ENCODE measurements around the gene EID2B. TPM values are rescaled to one million over a fixed set of nuclear protein-coding genes. Genes with fewer than 3 reads are reported as not detected.

EID2B gene
- total and polyA plus RNA-seq, 2 experiments from 2014 or later = 2.2 to 3.7 TPM

DNA sequence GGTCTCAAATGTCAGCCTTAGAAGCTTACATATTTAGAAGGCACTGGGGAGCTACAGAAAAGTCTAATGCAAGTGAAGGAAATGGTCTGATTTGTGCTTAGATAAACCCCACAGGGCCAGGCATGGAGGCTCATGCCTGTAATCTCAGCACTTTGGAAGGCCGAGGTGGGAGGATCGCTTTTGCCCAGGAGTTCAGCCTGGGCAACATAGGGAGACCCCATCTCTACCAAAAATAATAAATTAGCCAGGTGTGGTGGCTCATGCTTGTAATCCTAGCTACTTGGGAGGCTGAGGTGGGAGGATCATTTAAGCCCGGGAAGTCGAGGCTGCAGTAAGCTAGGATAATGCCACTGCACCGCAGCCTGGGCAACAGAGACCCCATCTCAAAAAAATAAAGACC, 36.6 kb downstream of the EID2B start:
- Histone ChIP-seq H2AFZ (no peak overlapping the region), H4K20me1 (ENCODE audit: insufficient read depth, poor library complexity, severe bottlenecking) (no peaks in the 10 kb centered on the region), H3K9me2 (replicated peaks; ENCODE audit: insufficient read depth) (no peaks in the 10 kb centered on the region), H3K4me1 (ENCODE audit: insufficient read depth) (peaks cover 12% of the 10 kb centered on the region), H3K4me2 (no peak overlapping the region), H3K9me3 (ENCODE audit: low read depth) (no peaks in the 10 kb centered on the region), H3K36me3 (replicated peaks; ENCODE audit: insufficient read depth, low read depth) (no peaks in the 10 kb centered on the region), H3K27ac (no peak overlapping the region), H3K79me2 (no peaks in the 10 kb centered on the region), H3K4me3 (no peak overlapping the region), H3K27me3 (peaks cover 48% of the 10 kb centered on the region)
- 94% methylated on average over 5 of the region's 5 CpGs for WGBS (ENCODE audit: low lambda C conversion rate, missing lambda C conversion rate)
- DNase-seq (ENCODE audit: low spot score) = no peak
- TF ChIP-seq, protein P1, sequence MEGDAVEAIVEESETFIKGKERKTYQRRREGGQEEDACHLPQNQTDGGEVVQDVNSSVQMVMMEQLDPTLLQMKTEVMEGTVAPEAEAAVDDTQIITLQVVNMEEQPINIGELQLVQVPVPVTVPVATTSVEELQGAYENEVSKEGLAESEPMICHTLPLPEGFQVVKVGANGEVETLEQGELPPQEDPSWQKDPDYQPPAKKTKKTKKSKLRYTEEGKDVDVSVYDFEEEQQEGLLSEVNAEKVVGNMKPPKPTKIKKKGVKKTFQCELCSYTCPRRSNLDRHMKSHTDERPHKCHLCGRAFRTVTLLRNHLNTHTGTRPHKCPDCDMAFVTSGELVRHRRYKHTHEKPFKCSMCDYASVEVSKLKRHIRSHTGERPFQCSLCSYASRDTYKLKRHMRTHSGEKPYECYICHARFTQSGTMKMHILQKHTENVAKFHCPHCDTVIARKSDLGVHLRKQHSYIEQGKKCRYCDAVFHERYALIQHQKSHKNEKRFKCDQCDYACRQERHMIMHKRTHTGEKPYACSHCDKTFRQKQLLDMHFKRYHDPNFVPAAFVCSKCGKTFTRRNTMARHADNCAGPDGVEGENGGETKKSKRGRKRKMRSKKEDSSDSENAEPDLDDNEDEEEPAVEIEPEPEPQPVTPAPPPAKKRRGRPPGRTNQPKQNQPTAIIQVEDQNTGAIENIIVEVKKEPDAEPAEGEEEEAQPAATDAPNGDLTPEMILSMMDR (IDR thresholded peaks at IDR 0.05; ENCODE audit: poor library complexity) = no peak
- TF ChIP-seq EZH2 (IDR thresholded peaks at IDR 0.05; ENCODE audit: borderline replicate concordance) (no peak), EZH2phosphoT487 (IDR thresholded peaks at IDR 0.05; ENCODE audit: low read depth, severe bottlenecking, unreplicated experiment) (no peak)

DNA sequence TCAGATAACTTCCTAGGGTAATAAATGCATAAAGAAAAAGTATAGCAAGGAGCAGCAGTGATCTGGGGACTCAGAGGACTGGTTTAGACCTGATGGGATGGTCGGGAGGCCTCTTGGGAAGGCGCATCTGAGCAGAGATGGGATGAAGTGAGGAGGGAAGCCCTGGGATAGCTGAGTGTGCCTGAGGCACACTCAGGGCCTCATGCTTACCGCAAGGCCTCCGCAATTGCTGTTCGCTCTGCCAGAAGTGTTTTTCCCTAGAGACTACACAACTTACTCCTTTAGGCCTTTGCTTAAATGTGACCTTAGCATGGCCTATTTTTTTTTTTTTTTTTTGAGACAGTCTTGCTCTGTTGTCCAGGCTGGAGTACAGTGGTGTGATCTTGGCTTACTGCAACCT, 38.0 kb downstream of the EID2B start:
- WGBS (ENCODE audit: low lambda C conversion rate, missing lambda C conversion rate) = 89% methylated on average over 5 of the region's 5 CpGs
- H3K79me2 ChIP-seq = no peaks in the 10 kb centered on the region
- DNase-seq (ENCODE audit: low spot score) = no peak
- no peak overlapping the region for H2AFZ ChIP-seq
- peaks cover 12% of the 10 kb centered on the region for H3K4me1 ChIP-seq (ENCODE audit: insufficient read depth)
- H3K9me3 ChIP-seq (ENCODE audit: low read depth) = no peaks in the 10 kb centered on the region
- H3K27me3 ChIP-seq = peaks cover 36% of the 10 kb centered on the region
- H3K36me3 ChIP-seq (replicated peaks; ENCODE audit: insufficient read depth, low read depth) = no peaks in the 10 kb centered on the region
- H3K9me2 ChIP-seq (replicated peaks; ENCODE audit: insufficient read depth) = no peaks in the 10 kb centered on the region
- no peak overlapping the region for H3K27ac ChIP-seq
- TF ChIP-seq EZH2phosphoT487 (IDR thresholded peaks at IDR 0.05; ENCODE audit: low read depth, severe bottlenecking, unreplicated experiment) = no peak
- no peak for TF ChIP-seq EZH2 (IDR thresholded peaks at IDR 0.05; ENCODE audit: borderline replicate concordance)
- TF ChIP-seq, protein P1 (IDR thresholded peaks at IDR 0.05; ENCODE audit: poor library complexity) = no peak
- no peak overlapping the region for H3K4me2 ChIP-seq
- H3K4me3 ChIP-seq = no peak overlapping the region
- H4K20me1 ChIP-seq (ENCODE audit: insufficient read depth, poor library complexity, severe bottlenecking) = no peaks in the 10 kb centered on the region

DNA sequence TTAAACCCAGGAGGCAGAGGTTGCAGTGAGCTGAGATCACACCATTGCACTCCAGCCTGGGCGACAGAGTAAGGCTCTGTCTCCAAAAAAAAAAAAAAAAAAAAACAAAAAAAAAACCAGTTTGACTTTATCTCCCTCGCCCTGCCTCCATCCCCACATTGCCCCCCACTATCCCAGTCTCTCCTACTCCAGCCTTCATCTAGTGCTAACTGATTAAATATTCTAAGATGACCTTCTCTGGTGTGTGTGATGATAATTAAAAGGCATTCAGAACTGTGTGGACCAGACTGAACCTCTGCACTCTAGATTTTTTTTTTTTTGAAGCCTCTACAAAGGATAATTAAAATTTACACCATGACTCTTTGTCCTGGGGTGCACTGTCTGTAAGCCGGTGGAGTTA, 39.9 kb downstream of the EID2B start:
- H3K4me1 ChIP-seq (ENCODE audit: insufficient read depth) = no peaks in the 10 kb centered on the region
- no peak overlapping the region for H2AFZ ChIP-seq
- no peak overlapping the region for H3K4me2 ChIP-seq
- no peaks in the 10 kb centered on the region for H3K9me2 ChIP-seq (replicated peaks; ENCODE audit: insufficient read depth)
- H3K9me3 ChIP-seq (ENCODE audit: low read depth) = no peaks in the 10 kb centered on the region
- H3K79me2 ChIP-seq = no peaks in the 10 kb centered on the region
- no peaks in the 10 kb centered on the region for H4K20me1 ChIP-seq (ENCODE audit: insufficient read depth, poor library complexity, severe bottlenecking)
- no peak overlapping the region for H3K27ac ChIP-seq
- TF ChIP-seq, protein P1 (IDR thresholded peaks at IDR 0.05; ENCODE audit: poor library complexity) = no peak
- no peak for TF ChIP-seq EZH2phosphoT487 (IDR thresholded peaks at IDR 0.05; ENCODE audit: low read depth, severe bottlenecking, unreplicated experiment)
- TF ChIP-seq EZH2 (IDR thresholded peaks at IDR 0.05; ENCODE audit: borderline replicate concordance) = no peak
- 85% methylated on average over 3 of the region's 3 CpGs for WGBS (ENCODE audit: low lambda C conversion rate, missing lambda C conversion rate)
- no peak for DNase-seq (ENCODE audit: low spot score)
- peaks cover 17% of the 10 kb centered on the region for H3K27me3 ChIP-seq
- no peaks in the 10 kb centered on the region for H3K36me3 ChIP-seq (replicated peaks; ENCODE audit: insufficient read depth, low read depth)
- H3K4me3 ChIP-seq = no peak overlapping the region

DNA sequence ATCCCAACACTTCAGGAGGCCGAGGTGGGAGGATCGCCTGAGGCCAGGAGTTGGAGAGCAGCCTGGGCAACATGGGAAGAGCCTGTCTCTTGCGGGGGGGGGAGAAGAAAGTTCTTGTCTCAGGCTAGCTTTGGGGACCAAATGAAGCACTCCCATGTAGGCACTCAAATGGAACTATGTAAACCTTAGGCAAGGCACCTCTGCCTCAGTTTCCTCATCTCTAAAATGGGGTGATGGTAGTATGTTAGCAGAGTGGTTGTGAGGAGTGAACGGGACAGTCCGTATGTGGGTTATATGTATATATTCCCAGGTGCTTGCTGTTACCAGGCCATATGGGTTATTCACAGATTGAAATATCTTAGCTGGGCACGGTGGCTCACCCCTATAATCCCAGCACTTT, 40.4 kb downstream of the EID2B start:
- Histone ChIP-seq H3K9me3 (ENCODE audit: low read depth) (no peaks in the 10 kb centered on the region), H3K4me2 (no peak overlapping the region), H3K9me2 (replicated peaks; ENCODE audit: insufficient read depth) (no peaks in the 10 kb centered on the region), H3K36me3 (replicated peaks; ENCODE audit: insufficient read depth, low read depth) (no peaks in the 10 kb centered on the region), H2AFZ (no peak overlapping the region), H4K20me1 (ENCODE audit: insufficient read depth, poor library complexity, severe bottlenecking) (no peaks in the 10 kb centered on the region), H3K79me2 (no peaks in the 10 kb centered on the region), H3K27me3 (peaks cover 11% of the 10 kb centered on the region), H3K27ac (no peak overlapping the region), H3K4me1 (ENCODE audit: insufficient read depth) (no peaks in the 10 kb centered on the region), H3K4me3 (no peak overlapping the region)
- no peak for DNase-seq (ENCODE audit: low spot score)
- WGBS (ENCODE audit: low lambda C conversion rate, missing lambda C conversion rate) = 98% methylated on average over 5 of the region's 6 CpGs
- TF ChIP-seq EZH2 (IDR thresholded peaks at IDR 0.05; ENCODE audit: borderline replicate concordance) (no peak), EZH2phosphoT487 (IDR thresholded peaks at IDR 0.05; ENCODE audit: low read depth, severe bottlenecking, unreplicated experiment) (no peak)
- TF ChIP-seq, protein P1 (IDR thresholded peaks at IDR 0.05; ENCODE audit: poor library complexity) = no peak

All from hepatocyte (in vitro differentiated cells).